ENCODE data around the gene MYLK. TPM values are rescaled to one million over a fixed set of nuclear protein-coding genes. Genes with fewer than 3 reads are reported as not detected.

Gene MYLK
- total RNA-seq, 4 donors from 2014 or later: 32.0 to 81.2 (median 61.5) TPM

DNA sequence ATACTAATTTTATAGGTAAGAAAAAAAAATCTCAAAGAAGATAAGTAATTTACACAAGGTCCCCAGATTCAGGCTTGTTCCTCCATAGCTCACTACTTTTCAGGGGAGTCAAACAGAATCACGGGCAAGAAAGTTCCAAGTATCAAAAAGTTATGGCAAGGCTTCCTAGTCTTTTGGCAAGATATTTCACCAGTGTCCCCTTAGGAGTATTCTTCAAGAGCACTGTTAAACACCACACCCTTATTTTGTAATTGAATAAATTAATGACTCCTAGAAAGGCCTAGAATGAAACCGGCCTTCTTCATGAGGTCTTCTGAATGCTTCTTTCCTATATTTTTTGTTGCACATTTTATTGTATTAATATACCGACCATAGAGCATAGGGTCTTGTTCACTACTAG, 109.7 kb downstream of the MYLK start:
- H3K27ac ChIP-seq: no peak overlapping the region
- TF ChIP-seq POLR2A (IDR thresholded peaks at IDR 0.05): no peak
- TF ChIP-seq, protein P1, sequence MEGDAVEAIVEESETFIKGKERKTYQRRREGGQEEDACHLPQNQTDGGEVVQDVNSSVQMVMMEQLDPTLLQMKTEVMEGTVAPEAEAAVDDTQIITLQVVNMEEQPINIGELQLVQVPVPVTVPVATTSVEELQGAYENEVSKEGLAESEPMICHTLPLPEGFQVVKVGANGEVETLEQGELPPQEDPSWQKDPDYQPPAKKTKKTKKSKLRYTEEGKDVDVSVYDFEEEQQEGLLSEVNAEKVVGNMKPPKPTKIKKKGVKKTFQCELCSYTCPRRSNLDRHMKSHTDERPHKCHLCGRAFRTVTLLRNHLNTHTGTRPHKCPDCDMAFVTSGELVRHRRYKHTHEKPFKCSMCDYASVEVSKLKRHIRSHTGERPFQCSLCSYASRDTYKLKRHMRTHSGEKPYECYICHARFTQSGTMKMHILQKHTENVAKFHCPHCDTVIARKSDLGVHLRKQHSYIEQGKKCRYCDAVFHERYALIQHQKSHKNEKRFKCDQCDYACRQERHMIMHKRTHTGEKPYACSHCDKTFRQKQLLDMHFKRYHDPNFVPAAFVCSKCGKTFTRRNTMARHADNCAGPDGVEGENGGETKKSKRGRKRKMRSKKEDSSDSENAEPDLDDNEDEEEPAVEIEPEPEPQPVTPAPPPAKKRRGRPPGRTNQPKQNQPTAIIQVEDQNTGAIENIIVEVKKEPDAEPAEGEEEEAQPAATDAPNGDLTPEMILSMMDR (IDR thresholded peaks at IDR 0.05): no peak
- TF ChIP-seq EP300 (IDR thresholded peaks at IDR 0.05): no peak
- no peaks in the 10 kb centered on the region for H3K9me3 ChIP-seq
- peaks cover 0 to 11% (median 0%) of the 10 kb centered on the region in 4 donors for H3K4me1 ChIP-seq
- H3K4me3 ChIP-seq: no peak overlapping the region
- no peaks in the 10 kb centered on the region for H3K27me3 ChIP-seq
- no peak for DNase-seq (ENCODE audit: low spot score in 2 of 2)
- 71 to 77% methylated on average over 3 of the region's 3 CpGs for WGBS, 2 donors
- H3K36me3 ChIP-seq: no peaks in the 10 kb centered on the region

DNA sequence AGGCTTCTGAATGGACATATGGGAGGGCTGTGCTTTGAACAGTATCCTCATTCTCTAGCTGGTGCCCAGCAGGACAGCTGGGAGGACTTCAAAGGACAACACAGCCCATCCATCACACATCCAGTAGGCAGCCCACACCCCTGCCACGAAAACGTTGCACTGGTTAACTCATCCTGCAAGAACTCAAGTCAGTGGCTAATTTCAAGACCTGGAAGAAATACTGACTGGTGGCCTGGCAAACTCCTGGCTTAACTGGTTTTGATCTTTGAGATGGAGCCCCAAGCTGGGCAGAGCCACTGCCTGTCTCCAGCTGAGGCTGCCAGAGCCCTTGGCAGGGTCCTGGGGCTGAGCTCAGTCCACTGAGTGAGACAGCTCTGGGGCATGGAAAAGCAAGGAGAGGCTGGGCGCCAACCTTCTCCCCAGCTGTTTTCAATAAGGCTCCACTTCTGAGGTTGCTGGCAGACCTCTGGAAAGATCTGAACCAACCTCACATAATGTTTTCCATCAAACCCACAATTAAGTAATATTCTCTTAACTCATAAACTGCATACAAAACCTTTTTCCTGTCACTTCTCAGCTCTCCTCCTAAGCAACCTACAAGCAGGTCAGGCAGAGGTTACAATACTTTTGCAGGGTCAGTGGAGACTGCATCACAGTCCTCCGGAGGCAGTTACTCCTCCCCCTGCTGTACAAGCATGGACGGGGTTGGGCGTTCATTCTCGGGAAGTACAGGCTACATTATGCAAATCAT, 110.3 kb downstream of the MYLK start:
- H3K9me3 ChIP-seq: no peaks in the 10 kb centered on the region

DNA sequence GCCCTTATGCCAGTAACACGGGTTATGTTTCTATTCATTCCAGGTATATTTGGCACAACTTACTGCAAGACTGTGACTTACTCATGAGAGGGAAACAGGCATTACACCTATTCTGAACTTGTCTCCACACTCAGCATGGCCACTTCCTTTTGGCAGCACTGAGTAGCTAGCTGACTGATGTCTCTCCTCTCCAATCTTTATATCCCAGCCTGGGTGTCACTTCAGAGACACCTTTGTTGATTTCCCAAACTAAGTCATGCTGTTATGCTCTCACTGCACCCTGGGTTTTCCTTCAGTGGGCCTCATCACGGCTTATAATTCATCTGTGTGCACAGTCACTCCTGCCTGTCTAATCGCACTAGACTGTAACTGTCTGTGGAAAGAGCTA, 114.8 kb downstream of the MYLK start:
- Histone ChIP-seq H3K4me1 (peaks cover 0 to 13% (median 0%) of the 10 kb centered on the region in 4 donors), H3K36me3 (no peaks in the 10 kb centered on the region), H3K9me3 (no peaks in the 10 kb centered on the region), H3K4me3 (no peak overlapping the region), H3K27ac (no peak overlapping the region), H3K27me3 (no peaks in the 10 kb centered on the region)
- WGBS, 2 donors: 83 to 87% methylated on average over 3 of the region's 3 CpGs
- no peak for DNase-seq (ENCODE audit: low spot score in 2 of 2)
- TF ChIP-seq EP300 (IDR thresholded peaks at IDR 0.05) (no peak), POLR2A (IDR thresholded peaks at IDR 0.05) (no peak)
- TF ChIP-seq, protein P1 (IDR thresholded peaks at IDR 0.05): no peak

More for the DNA sequence above, 110.3 kb downstream of the MYLK start:
- Histone ChIP-seq H3K4me3 (no peak overlapping the region), H3K36me3 (no peaks in the 10 kb centered on the region), H3K4me1 (peaks cover 0 to 8% (median 0%) of the 10 kb centered on the region in 4 donors), H3K27ac (no peak overlapping the region), H3K27me3 (no peaks in the 10 kb centered on the region)
- WGBS, 2 donors: 43 to 46% methylated on average over 7 of the region's 7 CpGs
- peak in 1 of 2 donors; percentile 30 for DNase-seq (ENCODE audit: low spot score in 2 of 2)
- no peak for TF ChIP-seq POLR2A (IDR thresholded peaks at IDR 0.05)
- TF ChIP-seq, protein P1 (IDR thresholded peaks at IDR 0.05): no peak
- TF ChIP-seq EP300 (IDR thresholded peaks at IDR 0.05): peak in 1 of 2 donors; percentile 6

DNA sequence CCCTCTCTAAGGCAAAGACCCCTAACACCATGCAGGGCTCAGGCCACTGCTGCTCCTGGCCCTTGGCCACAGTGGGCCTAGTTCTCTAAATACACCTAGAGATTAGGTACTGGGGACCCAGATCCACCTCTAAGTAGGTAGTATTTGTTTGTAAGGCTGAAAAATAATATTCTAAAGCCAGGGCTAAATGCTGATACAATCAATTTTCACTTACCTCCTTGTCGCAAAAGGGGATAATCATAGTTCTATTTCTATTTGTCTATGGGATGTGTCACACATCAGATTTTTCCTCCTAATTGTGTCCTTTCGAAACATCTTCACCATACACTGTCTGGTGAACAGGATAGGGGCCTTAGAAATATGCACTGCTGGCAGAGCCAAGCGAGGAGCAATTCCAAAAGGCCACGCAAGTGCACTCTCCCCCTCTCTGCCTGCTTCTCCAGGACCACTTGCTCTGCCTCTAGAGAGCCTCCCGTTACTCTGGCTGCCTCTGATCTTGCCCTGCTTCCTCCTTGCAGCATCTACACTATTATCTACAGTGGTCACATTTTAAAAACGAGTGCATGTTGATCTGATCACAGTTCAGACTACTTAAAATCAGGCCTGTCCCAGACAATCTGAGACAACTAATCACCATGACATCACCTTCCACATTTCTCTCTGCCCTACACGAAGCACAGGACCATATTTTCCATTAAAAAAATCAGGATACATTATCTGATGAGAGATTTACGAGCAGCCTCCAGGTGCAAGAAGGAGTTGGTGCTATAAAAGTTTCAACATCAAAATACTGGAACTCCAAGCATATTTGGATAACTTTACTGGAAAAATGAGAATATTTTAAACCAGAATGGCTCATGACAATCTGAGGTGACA, 115.4 kb downstream of the MYLK start:
- Histone ChIP-seq H3K27ac (no peak overlapping the region), H3K27me3 (no peaks in the 10 kb centered on the region), H3K4me1 (peaks cover 0 to 7% (median 0%) of the 10 kb centered on the region in 4 donors), H3K4me3 (no peak overlapping the region), H3K9me3 (no peaks in the 10 kb centered on the region), H3K36me3 (no peaks in the 10 kb centered on the region)
- no peak for DNase-seq (ENCODE audit: low spot score in 2 of 2)
- WGBS, 2 donors: 73 to 74% methylated on average over 8 of the region's 8 CpGs
- TF ChIP-seq POLR2A (IDR thresholded peaks at IDR 0.05) (no peak), EP300 (IDR thresholded peaks at IDR 0.05) (peak in 1 of 2 donors; percentile 11)

DNA sequence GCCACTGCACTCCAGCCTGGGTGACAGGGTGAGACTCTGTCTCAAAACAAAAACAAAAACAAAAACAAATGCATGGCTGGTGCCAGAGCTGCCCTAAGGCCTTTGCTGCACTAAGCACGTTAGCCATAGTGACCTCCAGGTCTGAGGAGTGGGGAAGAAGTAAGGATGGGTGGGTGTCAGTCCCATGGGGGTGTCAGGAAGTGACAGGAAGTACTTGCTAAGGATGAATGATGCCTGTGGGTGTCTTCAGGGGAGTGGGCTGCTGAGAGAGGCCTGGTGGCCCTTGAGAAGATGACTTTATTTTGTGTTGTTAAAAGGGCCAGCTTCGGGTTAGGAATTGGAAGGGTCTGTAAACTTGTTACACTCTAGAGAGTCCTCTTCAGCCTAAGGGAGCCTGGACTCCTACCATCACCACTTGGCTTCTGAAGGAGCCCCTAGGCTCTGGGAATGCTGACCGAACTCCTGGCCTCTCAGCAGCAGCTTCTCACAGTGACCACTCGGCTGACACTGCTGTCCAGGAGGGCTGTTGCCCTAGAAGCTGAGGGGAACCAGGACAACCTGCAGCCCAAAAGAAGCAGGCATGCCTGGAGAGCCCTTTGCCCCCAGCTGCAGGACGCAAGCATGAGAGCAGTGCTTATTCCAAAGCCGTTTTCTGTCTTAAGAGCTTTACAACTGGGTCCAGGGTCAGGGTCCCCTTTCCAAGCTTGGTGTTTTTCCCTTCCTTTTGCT, 116.4 kb downstream of the MYLK start:
- Histone ChIP-seq H3K4me1 (peaks cover 0 to 5% (median 0%) of the 10 kb centered on the region in 4 donors), H3K27me3 (no peaks in the 10 kb centered on the region), H3K4me3 (no peak overlapping the region), H3K27ac (no peak overlapping the region), H3K36me3 (no peaks in the 10 kb centered on the region), H3K9me3 (no peaks in the 10 kb centered on the region)
- no peak for TF ChIP-seq POLR2A (IDR thresholded peaks at IDR 0.05)
- no peak for TF ChIP-seq EP300 (IDR thresholded peaks at IDR 0.05)
- TF ChIP-seq, protein P1 (IDR thresholded peaks at IDR 0.05): no peak
- 75 to 88% methylated on average over 6 of the region's 6 CpGs for WGBS, 2 donors
- no peak for DNase-seq (ENCODE audit: low spot score in 2 of 2)

Data from tibial nerve (tissue), 4 donors.